Measurements from ENCODE around the gene C11orf21.

DNA sequence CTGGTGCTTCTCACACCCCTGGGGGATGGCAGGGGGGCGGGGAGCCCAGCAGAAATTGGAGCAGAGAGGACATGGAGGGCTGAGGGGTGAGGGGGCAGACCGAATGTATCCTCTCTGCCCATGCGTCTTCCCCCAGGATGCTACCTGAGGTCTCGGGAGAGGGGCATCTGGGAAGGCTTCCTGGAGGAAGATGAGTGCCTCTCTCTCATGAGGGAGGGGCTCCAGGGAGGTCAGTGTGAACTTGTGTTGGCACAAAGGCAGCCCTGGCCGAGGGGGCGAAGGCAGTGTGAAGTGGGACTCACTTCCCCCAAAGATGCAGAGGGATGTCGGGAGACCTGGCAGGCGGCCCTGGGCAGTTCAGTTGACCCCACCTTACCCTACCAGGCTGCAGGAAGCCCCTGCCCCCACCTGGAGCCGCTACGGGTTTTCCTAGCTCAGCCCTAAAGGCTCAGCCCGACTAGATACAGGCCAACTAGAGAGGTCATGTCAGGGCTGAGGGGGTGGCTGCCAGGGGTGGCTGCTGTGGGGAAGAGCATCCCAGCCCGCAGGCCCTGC lies 41.7 kb downstream of the C11orf21 start:
- TF ChIP-seq EZH2 (IDR thresholded peaks at IDR 0.05; ENCODE audit: low read length, missing control alignments) = no peak
- TF ChIP-seq, protein P1, sequence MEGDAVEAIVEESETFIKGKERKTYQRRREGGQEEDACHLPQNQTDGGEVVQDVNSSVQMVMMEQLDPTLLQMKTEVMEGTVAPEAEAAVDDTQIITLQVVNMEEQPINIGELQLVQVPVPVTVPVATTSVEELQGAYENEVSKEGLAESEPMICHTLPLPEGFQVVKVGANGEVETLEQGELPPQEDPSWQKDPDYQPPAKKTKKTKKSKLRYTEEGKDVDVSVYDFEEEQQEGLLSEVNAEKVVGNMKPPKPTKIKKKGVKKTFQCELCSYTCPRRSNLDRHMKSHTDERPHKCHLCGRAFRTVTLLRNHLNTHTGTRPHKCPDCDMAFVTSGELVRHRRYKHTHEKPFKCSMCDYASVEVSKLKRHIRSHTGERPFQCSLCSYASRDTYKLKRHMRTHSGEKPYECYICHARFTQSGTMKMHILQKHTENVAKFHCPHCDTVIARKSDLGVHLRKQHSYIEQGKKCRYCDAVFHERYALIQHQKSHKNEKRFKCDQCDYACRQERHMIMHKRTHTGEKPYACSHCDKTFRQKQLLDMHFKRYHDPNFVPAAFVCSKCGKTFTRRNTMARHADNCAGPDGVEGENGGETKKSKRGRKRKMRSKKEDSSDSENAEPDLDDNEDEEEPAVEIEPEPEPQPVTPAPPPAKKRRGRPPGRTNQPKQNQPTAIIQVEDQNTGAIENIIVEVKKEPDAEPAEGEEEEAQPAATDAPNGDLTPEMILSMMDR (conservative IDR thresholded peaks at IDR 0.05 in 1 of 2, IDR thresholded peaks at IDR 0.05 in 1 of 2; ENCODE audit: low read depth in 1 of 2, low read length in 2 of 2) = no peak
